Coronary artery (tissue), 2 donors: Measurements from ENCODE around the gene PPP4R3A.

Experiments used
- DNase-seq: peaks from one replicate; pipeline ENCODE4 v3.0.0-alpha.2; 2017; ENCODE audit warnings: low spot score
- H3K27ac ChIP-seq, 2 donors: fragments of 200-600 bp; sonication (generic); one replicate each; pipeline ENCODE4 v1.5.1; 2016 to 2019
- H3K4me3 ChIP-seq: fragments of 200-600 bp; sonication (generic); 2 replicates; pipeline ENCODE4 v1.5.1; 2016; ENCODE audit warnings: mild to moderate bottlenecking, moderate library complexity
- CTCF ChIP-seq: fragments of 200-600 bp; sonication (generic); IDR thresholded peaks from one replicate; pipeline ENCODE4 v1.5.1; 2019; ENCODE audit warnings: antibody characterized with exemption

Gene PPP4R3A

GRCh38 chr14:91418387-91419043, 91.6 kb downstream of the PPP4R3A start:
- Histone ChIP-seq H3K27ac (no peak overlapping the region), H3K4me3 (peak overlapping the region; percentile 76)
- peak; percentile 95 for TF ChIP-seq CTCF
- no peak for DNase-seq

- Histone ChIP-seq H3K4me3 (peak overlapping the region; percentile 76), H3K27ac (peak overlapping the region in 1 of 2 donors; percentile 23)
- DNase-seq = no peak
- no peak for TF ChIP-seq CTCF
These were observed 92.1 kb downstream of the PPP4R3A start for GRCh38 chr14:91417983-91418386.

- DNase-seq = no peak
- peak within 1 kb of the TSS in 1 of 2 donors; percentile 23 for H3K27ac ChIP-seq
- no peak for TF ChIP-seq CTCF
- H3K4me3 ChIP-seq = peak within 1 kb of the TSS; percentile 76
These were observed 92.8 kb downstream of the PPP4R3A start, which contains the start of gene CCDC88C for GRCh38 chr14:91417120-91417982. Gene CCDC88C, minus strand, starts transcription at chr14:91417820. Its CDS starts 130 bp downstream, at chr14:91417690.

- Histone ChIP-seq H3K27ac (peak overlapping the region in 1 of 2 donors; percentile 23), H3K4me3 (peak overlapping the region; percentile 76)
- no peak for TF ChIP-seq CTCF
- no peak for DNase-seq
These were observed 93.4 kb downstream of the PPP4R3A start for GRCh38 chr14:91416744-91417119.

- H3K27ac ChIP-seq = no peak overlapping the region
- no peak for DNase-seq
- TF ChIP-seq CTCF = no peak
- H3K4me3 ChIP-seq = peak overlapping the region; percentile 76
These were observed 94.0 kb downstream of the PPP4R3A start for GRCh38 chr14:91415794-91416743.

- H3K4me3 ChIP-seq = no peak overlapping the region
- H3K27ac ChIP-seq = no peak overlapping the region
- TF ChIP-seq CTCF = no peak
- no peak for DNase-seq
These were observed 95.7 kb downstream of the PPP4R3A start for GRCh38 chr14:91414475-91414833.
